A549 (cell line): ENCODE measurements around the gene CDK5RAP2.

Experiments used
- CBX8 ChIP-seq: fragments of 200-600 bp; sonication (generic); IDR thresholded peaks from 2 replicates; pipeline ENCODE4 v1.6.1; 2016
- CHD2 ChIP-seq: fragments of 150-350 bp; IDR thresholded peaks from 2 replicates; pipeline ENCODE4 v1.6.1; 2014; ENCODE audit warnings: low read length; ENCODE audit not compliant: partially characterized antibody
- MAFK ChIP-seq: fragments of 450-650 bp; IDR thresholded peaks from 2 replicates; pipeline ENCODE4 v1.6.1; 2014; ENCODE audit not compliant: partially characterized antibody
- MAX ChIP-seq: IDR thresholded peaks from 2 replicates; pipeline ENCODE4 v1.6.1; 2012
- NFE2L2 ChIP-seq: fragments of 150-350 bp; conservative IDR thresholded peaks from 2 replicates; pipeline ENCODE4 v1.6.1; 2014; ENCODE audit warnings: low read length
- PHF8 ChIP-seq: fragments of 200-600 bp; sonication (generic); IDR thresholded peaks from 2 replicates; pipeline ENCODE4 v1.6.1; 2016; ENCODE audit warnings: low read depth, mild to moderate bottlenecking, antibody characterized with exemption, moderate library complexity, borderline replicate concordance
- POLR2A ChIP-seq: IDR thresholded peaks from 2 replicates; pipeline ENCODE4 v1.6.1; 2012; ENCODE audit warnings: mild to moderate bottlenecking, low read length
- RFX5 ChIP-seq: fragments of 450-650 bp; IDR thresholded peaks from 2 replicates; pipeline ENCODE4 v1.7.1; 2014; ENCODE audit warnings: antibody characterized with exemption, mild to moderate bottlenecking, moderate library complexity
- ZFP36 ChIP-seq: fragments of 450-650 bp; IDR thresholded peaks from 2 replicates; pipeline ENCODE4 v1.6.1; 2014; ENCODE audit warnings: borderline replicate concordance; ENCODE audit not compliant: partially characterized antibody

GRCh38 chr9:120408680-120409258, 171.2 kb downstream of the CDK5RAP2 start:
- TF ChIP-seq MAX = no peak
- TF ChIP-seq RFX5 = no peak
- no peak for TF ChIP-seq POLR2A
- no peak for TF ChIP-seq CBX8
- no peak for TF ChIP-seq ZFP36
- TF ChIP-seq MAFK = no peak
- TF ChIP-seq PHF8 = no peak
- TF ChIP-seq CHD2 = no peak
- TF ChIP-seq NFE2L2 = no peak
